ENCODE results near the gene RNMT.

The RNMT gene

GRCh38 chr18:13756671-13757070 is 30.2 kb downstream of the RNMT start:
- H4K20me1 ChIP-seq = no peaks in the 10 kb centered on the region
- no peaks in the 10 kb centered on the region for H3K4me1 ChIP-seq
- peaks cover 0 to 29% (median 23%) of the 10 kb centered on the region in 11 experiments; a peak in 20 of 22 replicates for H3K9me3 ChIP-seq (replicated peaks in 1 of 11)
- H3K9ac ChIP-seq = no peak overlapping the region
- no peak overlapping the region for H3K4me3 ChIP-seq
- no peak overlapping the region for H3K4me2 ChIP-seq
- peaks cover 72 to 96% (median 88%) of the 10 kb centered on the region in 11 experiments for H3K36me3 ChIP-seq
- no peak for TF ChIP-seq Cebpa-rat (IDR thresholded peaks at IDR 0.05)
- no peaks in the 10 kb centered on the region for H3K27me3 ChIP-seq
- no peak overlapping the region for H3K27ac ChIP-seq

DNA sequence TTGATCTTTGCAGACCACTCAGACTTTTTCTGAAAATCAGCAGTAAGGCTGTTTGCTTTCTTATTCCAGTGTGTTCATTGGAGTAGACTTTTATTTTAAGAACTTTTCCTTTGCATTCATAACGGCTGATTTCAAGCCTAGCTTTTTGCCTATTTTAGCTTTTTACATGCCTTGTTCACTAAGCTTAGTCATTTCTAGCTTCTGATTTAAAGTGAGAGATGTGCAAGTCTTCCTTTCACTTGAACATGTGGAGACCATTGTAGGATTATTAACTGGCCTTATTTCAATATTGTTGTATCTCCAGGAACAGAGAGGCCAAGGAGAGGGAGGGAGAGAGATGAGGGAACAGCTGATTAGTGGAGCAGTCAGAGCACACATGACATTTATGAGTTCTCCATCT is 32.1 kb downstream of the RNMT start:
- Histone ChIP-seq H4K20me1 (no peaks in the 10 kb centered on the region), H3K9me3 (replicated peaks in 1 of 11) (peaks cover 5 to 29% (median 25%) of the 10 kb centered on the region in 11 experiments; a peak in 20 of 22 replicates), H3K36me3 (peaks cover 68 to 97% (median 86%) of the 10 kb centered on the region in 11 experiments), H3K4me2 (no peak overlapping the region), H3K9ac (no peak overlapping the region), H3K4me3 (no peak overlapping the region), H3K4me1 (no peaks in the 10 kb centered on the region), H3K27me3 (no peaks in the 10 kb centered on the region), H3K27ac (no peak overlapping the region)
- no peak for TF ChIP-seq Cebpa-rat (IDR thresholded peaks at IDR 0.05)

DNA sequence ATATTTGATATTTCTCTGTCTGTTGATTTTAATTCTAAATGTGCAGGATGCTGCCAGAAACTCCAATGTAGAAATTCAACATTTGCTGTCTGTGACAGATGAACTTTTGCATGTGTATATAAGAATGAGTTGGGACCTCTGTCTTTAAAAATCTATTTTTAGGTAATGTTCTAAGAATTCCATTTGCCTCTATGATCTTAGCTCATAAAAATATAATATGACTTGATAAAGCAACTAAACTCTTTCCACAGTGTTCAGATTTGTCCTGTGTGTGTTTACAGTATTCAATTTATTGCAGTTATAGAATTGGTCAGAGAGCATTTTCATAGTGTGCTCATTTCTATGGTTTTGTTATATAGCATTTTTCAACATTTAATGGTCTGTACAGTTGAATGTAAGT is 33.6 kb downstream of the RNMT start:
- H3K27me3 ChIP-seq = no peaks in the 10 kb centered on the region
- no peak for TF ChIP-seq Cebpa-rat (IDR thresholded peaks at IDR 0.05)
- H4K20me1 ChIP-seq = no peaks in the 10 kb centered on the region
- no peak overlapping the region for H3K9ac ChIP-seq
- H3K4me2 ChIP-seq = no peak overlapping the region
- H3K36me3 ChIP-seq = peaks cover 66 to 97% (median 84%) of the 10 kb centered on the region in 11 experiments
- H3K4me3 ChIP-seq = no peak overlapping the region
- no peaks in the 10 kb centered on the region for H3K4me1 ChIP-seq
- H3K27ac ChIP-seq = no peak overlapping the region
- H3K9me3 ChIP-seq (replicated peaks in 1 of 11) = peaks cover 15 to 36% (median 32%) of the 10 kb centered on the region in 11 experiments

GRCh38 chr18:13762690-13763439 is 36.4 kb downstream of the RNMT start:
- no peak overlapping the region for H3K27ac ChIP-seq
- no peak overlapping the region for H3K4me3 ChIP-seq
- no peak overlapping the region for H3K4me2 ChIP-seq
- no peaks in the 10 kb centered on the region for H3K27me3 ChIP-seq
- no peak for TF ChIP-seq Cebpa-rat (IDR thresholded peaks at IDR 0.05)
- H3K4me1 ChIP-seq = no peaks in the 10 kb centered on the region
- H4K20me1 ChIP-seq = no peaks in the 10 kb centered on the region
- H3K36me3 ChIP-seq = peaks cover 45 to 77% (median 65%) of the 10 kb centered on the region in 11 experiments
- peaks cover 26 to 43% (median 34%) of the 10 kb centered on the region in 11 experiments for H3K9me3 ChIP-seq (replicated peaks in 1 of 11)
- H3K9ac ChIP-seq = no peak overlapping the region

DNA sequence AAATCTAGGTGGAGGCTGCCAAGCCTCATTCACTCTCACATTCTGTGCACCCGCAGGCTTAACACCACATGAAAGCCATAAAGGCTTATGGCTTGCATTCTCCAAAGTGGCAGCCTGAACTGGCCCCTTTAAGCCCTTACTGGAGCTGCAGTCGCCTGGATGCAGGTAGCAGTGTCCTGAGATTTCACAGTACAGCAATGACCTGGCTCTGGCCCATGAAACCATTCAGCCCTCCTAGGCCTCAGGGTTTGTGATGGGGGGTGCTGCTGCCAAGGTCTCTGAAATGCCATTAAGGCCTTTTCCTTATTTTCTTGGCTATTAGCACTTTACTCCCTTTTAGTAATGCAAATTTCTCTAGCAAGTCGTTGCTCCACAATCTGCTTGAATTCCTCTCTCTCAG is 48.6 kb downstream of the RNMT start:
- Histone ChIP-seq H3K4me3 (no peak overlapping the region), H3K4me1 (no peaks in the 10 kb centered on the region), H3K36me3 (no peaks in the 10 kb centered on the region), H3K27ac (no peak overlapping the region), H3K4me2 (no peak overlapping the region), H3K9ac (no peak overlapping the region), H3K9me3 (replicated peaks in 1 of 11) (peaks cover 0 to 19% (median 14%) of the 10 kb centered on the region in 11 experiments; a peak in 15 of 22 replicates), H4K20me1 (no peaks in the 10 kb centered on the region), H3K27me3 (no peaks in the 10 kb centered on the region)
- TF ChIP-seq Cebpa-rat (IDR thresholded peaks at IDR 0.05) = no peak

GRCh38 chr18:13791181-13791580 is 64.7 kb downstream of the RNMT start:
- no peaks in the 10 kb centered on the region for H4K20me1 ChIP-seq
- no peak overlapping the region for H3K4me3 ChIP-seq
- no peak overlapping the region for H3K4me2 ChIP-seq
- TF ChIP-seq Cebpa-rat (IDR thresholded peaks at IDR 0.05) = peak in 1 of 11 experiments; percentile 68; a peak in 2 of 22 replicates
- no peak overlapping the region for H3K9ac ChIP-seq
- H3K27ac ChIP-seq = no peak overlapping the region
- H3K36me3 ChIP-seq = no peaks in the 10 kb centered on the region
- peaks cover 0 to 8% (median under 1%) of the 10 kb centered on the region in 11 experiments; a peak in 4 of 22 replicates for H3K9me3 ChIP-seq (replicated peaks in 1 of 11)
- H3K4me1 ChIP-seq = no peaks in the 10 kb centered on the region
- no peaks in the 10 kb centered on the region for H3K27me3 ChIP-seq

DNA sequence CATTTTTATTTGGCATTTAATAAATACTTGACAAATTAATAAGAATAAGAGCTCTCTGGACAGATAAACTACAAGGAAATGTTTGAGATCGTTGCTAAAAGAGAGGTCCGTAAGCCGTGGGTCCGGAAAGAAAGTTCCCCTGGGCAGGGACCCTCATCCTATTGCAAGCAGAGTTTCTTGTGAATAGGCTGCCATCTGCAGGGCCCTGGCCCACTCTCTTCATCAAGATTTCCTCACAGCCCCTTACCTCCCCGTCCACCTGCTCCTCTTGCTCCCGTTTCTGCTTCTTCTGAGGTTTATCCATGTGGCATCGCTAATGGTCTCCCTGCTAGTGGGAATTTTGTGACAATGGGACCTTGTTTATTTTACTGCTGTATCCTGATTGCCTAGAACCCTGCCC is 67.3 kb downstream of the RNMT start:
- H3K4me3 ChIP-seq = no peak overlapping the region
- H4K20me1 ChIP-seq = no peaks in the 10 kb centered on the region
- no peak overlapping the region for H3K27ac ChIP-seq
- H3K4me1 ChIP-seq = no peaks in the 10 kb centered on the region
- no peaks in the 10 kb centered on the region for H3K36me3 ChIP-seq
- H3K9ac ChIP-seq = no peak overlapping the region
- H3K9me3 ChIP-seq (replicated peaks in 1 of 11) = peaks cover 0 to 6% (median 0%) of the 10 kb centered on the region in 11 experiments; a peak in 3 of 22 replicates
- no peak overlapping the region for H3K4me2 ChIP-seq
- no peaks in the 10 kb centered on the region; a peak in 1 of 22 replicates for H3K27me3 ChIP-seq
- no peak for TF ChIP-seq Cebpa-rat (IDR thresholded peaks at IDR 0.05)

GRCh38 chr18:13796515-13796914 is 70.0 kb downstream of the RNMT start:
- H3K4me2 ChIP-seq = no peak overlapping the region
- peaks cover 14 to 22% (median 21%) of the 10 kb centered on the region in 11 experiments for H3K27me3 ChIP-seq
- no peak overlapping the region for H3K27ac ChIP-seq
- H3K9me3 ChIP-seq (replicated peaks in 1 of 11) = peaks cover 0 to 14% (median 0%) of the 10 kb centered on the region in 11 experiments; a peak in 6 of 22 replicates
- H3K4me3 ChIP-seq = no peak overlapping the region
- no peaks in the 10 kb centered on the region for H4K20me1 ChIP-seq
- no peak overlapping the region for H3K9ac ChIP-seq
- no peaks in the 10 kb centered on the region; a peak in 1 of 20 replicates for H3K4me1 ChIP-seq
- H3K36me3 ChIP-seq = no peaks in the 10 kb centered on the region
- no peak for TF ChIP-seq Cebpa-rat (IDR thresholded peaks at IDR 0.05)

DNA sequence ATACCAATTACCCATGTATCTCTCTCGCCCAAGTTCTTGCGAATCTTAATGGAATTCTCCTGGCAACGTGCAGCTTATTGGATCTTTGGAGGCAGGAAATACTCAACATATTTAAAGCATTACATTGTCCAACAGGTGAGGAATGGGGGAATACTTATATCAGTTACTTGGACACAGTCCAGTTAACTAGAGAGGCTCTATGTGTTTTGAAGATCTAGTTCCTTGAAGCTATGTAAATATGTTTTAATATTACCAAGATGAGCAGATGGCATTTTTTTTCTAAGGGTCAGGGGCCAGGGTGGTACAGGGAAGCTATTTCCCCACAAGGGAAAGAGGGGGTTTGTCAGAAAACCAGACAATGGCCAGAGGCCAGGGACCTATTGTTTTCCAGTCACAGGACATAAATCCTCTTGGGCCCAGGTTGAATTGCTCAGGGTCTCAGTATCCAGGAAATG is 70.7 kb downstream of the RNMT start:
- H3K27ac ChIP-seq = no peak overlapping the region
- no peaks in the 10 kb centered on the region; a peak in 1 of 20 replicates for H3K4me1 ChIP-seq
- H3K36me3 ChIP-seq = no peaks in the 10 kb centered on the region
- H3K27me3 ChIP-seq = peaks cover 17 to 28% (median 26%) of the 10 kb centered on the region in 11 experiments
- no peak overlapping the region for H3K4me3 ChIP-seq
- no peaks in the 10 kb centered on the region for H4K20me1 ChIP-seq
- H3K9ac ChIP-seq = no peak overlapping the region
- no peak overlapping the region for H3K4me2 ChIP-seq
- TF ChIP-seq Cebpa-rat (IDR thresholded peaks at IDR 0.05) = no peak
- H3K9me3 ChIP-seq (replicated peaks in 1 of 11) = peaks cover 0 to 15% (median 0%) of the 10 kb centered on the region in 11 experiments; a peak in 6 of 22 replicates
